ENCODE data around the gene PI3.

PI3 gene

DNA sequence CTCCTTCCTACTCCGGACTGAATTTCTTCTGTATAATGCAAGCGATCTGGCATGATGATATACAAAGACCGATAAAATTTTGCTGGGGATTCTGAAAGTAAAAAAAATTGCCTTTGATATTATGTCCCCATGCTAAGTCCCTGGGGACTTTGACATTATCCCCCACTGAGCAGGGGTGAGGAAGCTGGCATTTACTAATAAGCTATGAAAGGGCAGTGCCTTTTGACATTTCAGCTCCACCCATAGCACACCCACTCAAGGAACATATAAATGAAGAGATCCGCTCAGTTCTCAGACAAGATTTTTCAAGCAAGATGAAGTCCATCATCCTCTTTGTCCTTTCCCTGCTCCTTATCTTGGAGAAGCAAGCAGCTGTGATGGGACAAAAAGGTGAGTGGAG lies 46.4 kb downstream of the PI3 start, which contains the start of gene SEMG2:
Gene SEMG2 (plus strand): TSS at position 298 of the 400 bp plus-strand sequence. CDS start 17 bp downstream, at position 315.
- Histone ChIP-seq H3K23ac (ENCODE audit: low read length in 2 of 2) (no peak within 1 kb of the TSS), H3K79me1 (replicated peaks; ENCODE audit: low read length, poor library complexity, severe bottlenecking) (no peaks in the 10 kb centered on the region), H3K27me3 (ENCODE audit: control insufficient read depth in 1 of 2, insufficient read depth in 1 of 2, low read length in 2 of 2) (peaks cover 11 to 57% of the 10 kb centered on the region in 2 experiments), H3K9me3 (ENCODE audit: control insufficient read depth, low read length) (no peaks in the 10 kb centered on the region), H2BK15ac (ENCODE audit: low read depth, poor library complexity, severe bottlenecking) (no peak within 1 kb of the TSS), H2BK12ac (ENCODE audit: low read length in 2 of 2) (no peak within 1 kb of the TSS), H2BK5ac (ENCODE audit: low read depth, low read length, poor library complexity, severe bottlenecking) (no peak within 1 kb of the TSS), H3K4me1 (ENCODE audit: control insufficient read depth, insufficient read depth, low read depth, low read length) (no peaks in the 10 kb centered on the region), H3K9ac (ENCODE audit: low read length) (no peak within 1 kb of the TSS), H4K8ac (ENCODE audit: low read length) (no peak within 1 kb of the TSS), H3K14ac (ENCODE audit: low read length in 2 of 2) (no peak within 1 kb of the TSS), H3K18ac (ENCODE audit: low read depth in 1 of 2, low read length in 2 of 2) (no peak within 1 kb of the TSS), H2AK5ac (ENCODE audit: low read length, severe bottlenecking) (no peak within 1 kb of the TSS), H3K4me3 (ENCODE audit: insufficient read depth in 1 of 2, low read depth in 1 of 2, low read length in 2 of 2) (no peak within 1 kb of the TSS), H4K91ac (ENCODE audit: low read length) (no peak within 1 kb of the TSS), H2BK120ac (ENCODE audit: low read depth, low read length) (no peak within 1 kb of the TSS), H3K36me3 (ENCODE audit: control insufficient read depth in 1 of 2, insufficient read depth in 2 of 2, low read depth in 1 of 2, low read length in 2 of 2) (no peaks in the 10 kb centered on the region), H3K4ac (ENCODE audit: low read depth in 1 of 2, low read length in 2 of 2) (no peak within 1 kb of the TSS), H3K27ac (ENCODE audit: low read length, poor library complexity, severe bottlenecking) (no peak within 1 kb of the TSS), H2AFZ (ENCODE audit: low read depth, low read length) (no peak within 1 kb of the TSS), H3K4me2 (ENCODE audit: low read length, poor library complexity, severe bottlenecking) (no peak within 1 kb of the TSS)
- no peak for DNase-seq
- 96% methylated on average over 4 of the region's 4 CpGs for WGBS

DNA sequence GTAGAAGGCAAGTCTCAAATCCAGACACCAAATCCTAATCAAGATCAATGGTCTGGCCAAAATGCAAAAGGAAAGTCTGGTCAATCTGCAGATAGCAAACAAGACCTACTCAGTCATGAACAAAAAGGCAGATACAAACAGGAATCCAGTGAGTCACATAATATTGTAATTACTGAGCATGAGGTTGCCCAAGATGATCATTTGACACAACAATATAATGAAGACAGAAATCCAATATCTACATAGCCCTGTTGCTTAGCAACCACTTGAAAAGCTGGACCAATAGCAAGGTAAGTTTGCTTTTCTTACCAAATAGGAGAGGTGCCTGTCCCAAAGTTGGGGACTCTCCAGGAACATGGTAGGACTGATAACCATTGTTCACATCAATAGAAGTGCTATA lies 48.4 kb downstream of the PI3 start:
- no peaks in the 10 kb centered on the region for H3K36me3 ChIP-seq (ENCODE audit: control insufficient read depth in 1 of 2, insufficient read depth in 2 of 2, low read depth in 1 of 2, low read length in 2 of 2)
- H3K4me2 ChIP-seq (ENCODE audit: low read length, poor library complexity, severe bottlenecking): no peak overlapping the region
- no peaks in the 10 kb centered on the region for H3K9me3 ChIP-seq (ENCODE audit: control insufficient read depth, low read length)
- no peak overlapping the region for H3K18ac ChIP-seq (ENCODE audit: low read depth in 1 of 2, low read length in 2 of 2)
- H3K9ac ChIP-seq (ENCODE audit: low read length): no peak overlapping the region
- H3K4me3 ChIP-seq (ENCODE audit: insufficient read depth in 1 of 2, low read depth in 1 of 2, low read length in 2 of 2): no peak overlapping the region
- H3K4me1 ChIP-seq (ENCODE audit: control insufficient read depth, insufficient read depth, low read depth, low read length): no peaks in the 10 kb centered on the region
- H4K91ac ChIP-seq (ENCODE audit: low read length): no peak overlapping the region
- no peak overlapping the region for H2AK5ac ChIP-seq (ENCODE audit: low read length, severe bottlenecking)
- no peak overlapping the region for H2BK15ac ChIP-seq (ENCODE audit: low read depth, poor library complexity, severe bottlenecking)
- no peak overlapping the region for H3K14ac ChIP-seq (ENCODE audit: low read length in 2 of 2)
- H2BK5ac ChIP-seq (ENCODE audit: low read depth, low read length, poor library complexity, severe bottlenecking): no peak overlapping the region
- DNase-seq: no peak
- H3K79me1 ChIP-seq (replicated peaks; ENCODE audit: low read length, poor library complexity, severe bottlenecking): no peaks in the 10 kb centered on the region
- H2AFZ ChIP-seq (ENCODE audit: low read depth, low read length): no peak overlapping the region
- peaks cover 11 to 71% of the 10 kb centered on the region in 2 experiments for H3K27me3 ChIP-seq (ENCODE audit: control insufficient read depth in 1 of 2, insufficient read depth in 1 of 2, low read length in 2 of 2)
- H3K23ac ChIP-seq (ENCODE audit: low read length in 2 of 2): no peak overlapping the region
- no peak overlapping the region for H2BK12ac ChIP-seq (ENCODE audit: low read length in 2 of 2)
- H2BK120ac ChIP-seq (ENCODE audit: low read depth, low read length): no peak overlapping the region
- no peak overlapping the region for H3K27ac ChIP-seq (ENCODE audit: low read length, poor library complexity, severe bottlenecking)
- no peak overlapping the region for H3K4ac ChIP-seq (ENCODE audit: low read depth in 1 of 2, low read length in 2 of 2)
- H4K8ac ChIP-seq (ENCODE audit: low read length): no peak overlapping the region

All from mesenchymal stem cell (in vitro differentiated cells and primary cell).